ENCODE results near the gene POLR2I. TPM values are rescaled to one million over a fixed set of nuclear protein-coding genes. Genes with fewer than 3 reads are reported as not detected.
"Not testable (repeated sequence)": the region's sequence is repeated elsewhere in the genome, so short reads cannot be mapped to it uniquely, and the experiment has no call there.

The POLR2I gene
- total RNA-seq, 4 donors from 2014 or later: 64.8 to 152 (median 85.7) TPM

GRCh38 chr19:36072081-36072480 is 42.6 kb downstream of the POLR2I start:
- no peaks in the 10 kb centered on the region for H3K27me3 ChIP-seq
- no peak for DNase-seq (ENCODE audit: extremely low spot score)
- no peak overlapping the region for H3K4me3 ChIP-seq
- no peaks in the 10 kb centered on the region for H3K9me3 ChIP-seq
- H3K4me1 ChIP-seq: no peaks in the 10 kb centered on the region
- no peak overlapping the region for H3K27ac ChIP-seq (replicated peaks in 1 of 4)
- H3K36me3 ChIP-seq: no peaks in the 10 kb centered on the region
- intact Hi-C loops (cut with DNase I): no loop called here
- TF ChIP-seq POLR2AphosphoS5 (IDR thresholded peaks at IDR 0.05): no peak
- no peak for TF ChIP-seq POLR2A (IDR thresholded peaks at IDR 0.05; ENCODE audit: low read depth)
- TF ChIP-seq CTCF (IDR thresholded peaks at IDR 0.05): no peak
- TF ChIP-seq EP300 (IDR thresholded peaks at IDR 0.05): no peak
- WGBS: 94% methylated on average over 8 of the region's 8 CpGs

GRCh38 chr19:36068810-36069499 is 45.7 kb downstream of the POLR2I start:
- H3K27ac ChIP-seq (replicated peaks in 1 of 4); H3K4me1 ChIP-seq; H3K36me3 ChIP-seq; H3K9me3 ChIP-seq; DNase-seq (ENCODE audit: extremely low spot score); H3K4me3 ChIP-seq; H3K27me3 ChIP-seq: not testable (repeated sequence)
- intact Hi-C loops (cut with DNase I): loop anchor here (10.0 kb wide), 1 partner anchor 106 kb away; no protein-coding TSS in a partner anchor
- WGBS: 95% methylated on average over 28 of the region's 57 CpGs

GRCh38 chr19:36067681-36068080 is 47.0 kb downstream of the POLR2I start:
- Histone ChIP-seq H3K4me1 (no peaks in the 10 kb centered on the region), H3K9me3 (no peaks in the 10 kb centered on the region), H3K27ac (replicated peaks in 1 of 4) (no peak overlapping the region), H3K4me3 (no peak overlapping the region), H3K36me3 (no peaks in the 10 kb centered on the region), H3K27me3 (no peaks in the 10 kb centered on the region)
- WGBS: 100% methylated on average over 1 of the region's 11 CpGs
- TF ChIP-seq EP300 (IDR thresholded peaks at IDR 0.05) (no peak), CTCF (IDR thresholded peaks at IDR 0.05) (no peak), POLR2AphosphoS5 (IDR thresholded peaks at IDR 0.05) (no peak), POLR2A (IDR thresholded peaks at IDR 0.05; ENCODE audit: low read depth) (no peak)
- DNase-seq (ENCODE audit: extremely low spot score): no peak
- intact Hi-C loops (cut with DNase I): loop anchor here (10.0 kb wide), 1 partner anchor 107 kb away; no protein-coding TSS in a partner anchor

GRCh38 chr19:36064826-36065225 is 49.8 kb downstream of the POLR2I start:
- Histone ChIP-seq H3K27ac (replicated peaks in 1 of 4) (no peak overlapping the region), H3K4me3 (no peak overlapping the region), H3K9me3 (no peaks in the 10 kb centered on the region), H3K36me3 (no peaks in the 10 kb centered on the region), H3K4me1 (no peaks in the 10 kb centered on the region), H3K27me3 (no peaks in the 10 kb centered on the region)
- intact Hi-C loops (cut with DNase I): loop anchor here (10.0 kb wide), 1 partner anchor 110 kb away; no protein-coding TSS in a partner anchor
- TF ChIP-seq EP300 (IDR thresholded peaks at IDR 0.05): no peak
- TF ChIP-seq CTCF (IDR thresholded peaks at IDR 0.05): no peak
- TF ChIP-seq POLR2A (IDR thresholded peaks at IDR 0.05; ENCODE audit: low read depth): no peak
- no peak for TF ChIP-seq POLR2AphosphoS5 (IDR thresholded peaks at IDR 0.05)
- DNase-seq (ENCODE audit: extremely low spot score): no peak
- WGBS: 89% methylated on average over 8 of the region's 8 CpGs

Other genes with a start within 250 kb of the POLR2I start
- gene APLP1, start 246.3 kb downstream of the POLR2I start, total RNA-seq: 10 to 100 TPM in 2 of 4 donors, 1 to 10 TPM in 2; 4.6 to 14.6 (median 8.8) TPM
- gene NFKBID, start 214.3 kb downstream of the POLR2I start, total RNA-seq: 1 to 10 TPM; 2.5 to 6.2 (median 5.3) TPM
- gene HCST, start 212.3 kb downstream of the POLR2I start, total RNA-seq: 10 to 100 TPM in 1 of 4 donors, 1 to 10 TPM in 1, not detected in 2; 3.7 to 14.6 TPM
- 100 to 1,000 TPM in 1 of 4 donors, 10 to 100 TPM in 3; 47.1 to 145 (median 50.7) TPM for gene TYROBP, start 206.6 kb downstream of the POLR2I start, total RNA-seq
- 10 to 100 TPM in 3 of 4 donors, 1 to 10 TPM in 1; 7.5 to 22.6 (median 15.3) TPM for gene LRFN3, start 178.5 kb downstream of the POLR2I start, total RNA-seq
- gene SDHAF1, start 119.7 kb downstream of the POLR2I start, total RNA-seq: 10 to 100 TPM; 44.0 to 60.3 (median 50.2) TPM
- gene SYNE4, start 106.1 kb downstream of the POLR2I start, total RNA-seq: 1 to 10 TPM in 1 of 4 donors, not detected in 3; 1.3 TPM
- 10 to 100 TPM; 27.0 to 43.6 (median 35.5) TPM for gene ALKBH6, start 100.7 kb downstream of the POLR2I start, total RNA-seq
- gene CLIP3, start 82.0 kb downstream of the POLR2I start, total RNA-seq: 10 to 100 TPM; 39.9 to 73.3 (median 51.4) TPM
- gene THAP8, start 60.6 kb downstream of the POLR2I start, total RNA-seq: 10 to 100 TPM in 2 of 4 donors, 1 to 10 TPM in 2; 6.3 to 21.3 (median 12.1) TPM
- gene WDR62, start 60.0 kb downstream of the POLR2I start, total RNA-seq: under 1 TPM in 3 of 4 donors, not detected in 1; 0.26 to 0.52 (median 0.50) TPM
- not detected for gene OVOL3, start 3.7 kb downstream of the POLR2I start, total RNA-seq
- 100 to 1,000 TPM; 164 to 230 (median 192) TPM for gene TBCB, start 593 bp upstream of the POLR2I start, total RNA-seq
- 100 to 1,000 TPM; 212 to 245 (median 229) TPM for gene CAPNS1, start 25.2 kb upstream of the POLR2I start, total RNA-seq
- gene COX7A1, start 37.6 kb upstream of the POLR2I start, total RNA-seq: 100 to 1,000 TPM in 2 of 4 donors, 10 to 100 TPM in 2; 65.8 to 231 (median 101) TPM
- 1 to 10 TPM; 4.6 to 5.7 (median 5.1) TPM for gene ZNF565, start 99.8 kb upstream of the POLR2I start, total RNA-seq
- 10 to 100 TPM; 44.9 to 78.2 (median 49.9) TPM for gene ZNF146, start 100.2 kb upstream of the POLR2I start, total RNA-seq